GM19238 (cell line): Measurements from ENCODE around the gene MN1.
"Not testable (repeated sequence)": the region's sequence is repeated elsewhere in the genome, so short reads cannot be mapped to it uniquely, and the experiment has no call there.

Experiments
- DNase-seq: peaks from one replicate; pipeline ENCODE4 v3.0.0; 2011; ENCODE audit warnings: low spot score; ENCODE audit not compliant: insufficient read length

Gene MN1

DNA sequence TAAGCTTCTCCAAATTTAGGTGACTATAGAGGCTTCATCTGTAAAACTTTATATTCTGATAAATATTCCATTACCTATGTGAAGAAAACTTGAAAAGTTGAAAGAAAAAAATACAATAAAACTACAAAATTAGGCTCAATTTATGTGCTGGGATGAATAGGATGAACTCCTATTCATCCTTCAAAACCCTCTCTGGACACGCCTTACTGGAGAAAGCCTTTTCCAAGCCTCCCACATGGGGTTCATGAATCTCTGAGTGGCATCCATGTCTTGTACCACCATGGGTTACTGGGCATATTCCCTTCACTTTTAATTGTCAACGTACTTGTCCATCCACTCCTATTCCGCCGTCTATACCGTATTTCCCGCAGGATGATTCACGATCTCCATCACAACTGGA, 55.7 kb downstream of the MN1 start:
- DNase-seq, result no peak

DNA sequence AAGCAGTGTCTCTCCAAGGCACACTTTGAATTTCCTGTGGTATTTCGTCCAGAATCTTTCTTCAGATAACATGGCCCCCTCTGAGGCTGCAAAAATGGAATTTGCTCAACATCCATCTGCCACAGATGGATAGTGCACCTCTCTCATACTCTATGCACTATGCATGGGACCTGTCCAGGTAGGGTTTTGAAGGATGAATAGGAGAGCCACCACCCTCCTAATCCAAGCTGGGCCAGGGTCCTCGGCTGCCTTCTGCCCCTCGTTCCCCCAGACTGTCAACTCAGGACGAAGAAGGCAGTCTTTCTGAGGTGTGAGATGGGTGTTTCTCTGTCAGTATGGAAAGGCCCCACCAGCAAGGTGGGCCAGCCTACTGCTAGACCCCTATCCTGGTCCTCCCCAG, 56.4 kb downstream of the MN1 start:
- no peak for DNase-seq

DNA sequence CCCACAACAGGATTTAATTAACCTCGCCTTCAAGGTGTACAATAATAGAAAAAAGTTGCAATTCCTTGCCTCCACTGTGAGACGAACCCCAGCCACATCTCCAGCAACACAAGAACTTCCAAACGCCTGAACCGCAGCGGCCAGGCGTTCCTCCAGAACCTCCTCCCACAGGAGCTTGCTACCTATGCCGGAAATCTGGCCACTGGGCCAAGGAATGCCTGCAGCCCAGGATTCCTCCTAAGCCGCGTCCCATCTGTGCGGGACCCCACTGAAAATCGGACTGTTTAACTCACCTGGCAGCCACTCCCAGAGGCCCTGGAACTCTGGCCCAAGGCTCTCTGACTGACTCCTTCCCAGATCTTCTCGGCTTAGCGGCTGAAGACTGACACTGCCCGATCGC, 57.5 kb downstream of the MN1 start:
- not testable (repeated sequence) for DNase-seq

DNA sequence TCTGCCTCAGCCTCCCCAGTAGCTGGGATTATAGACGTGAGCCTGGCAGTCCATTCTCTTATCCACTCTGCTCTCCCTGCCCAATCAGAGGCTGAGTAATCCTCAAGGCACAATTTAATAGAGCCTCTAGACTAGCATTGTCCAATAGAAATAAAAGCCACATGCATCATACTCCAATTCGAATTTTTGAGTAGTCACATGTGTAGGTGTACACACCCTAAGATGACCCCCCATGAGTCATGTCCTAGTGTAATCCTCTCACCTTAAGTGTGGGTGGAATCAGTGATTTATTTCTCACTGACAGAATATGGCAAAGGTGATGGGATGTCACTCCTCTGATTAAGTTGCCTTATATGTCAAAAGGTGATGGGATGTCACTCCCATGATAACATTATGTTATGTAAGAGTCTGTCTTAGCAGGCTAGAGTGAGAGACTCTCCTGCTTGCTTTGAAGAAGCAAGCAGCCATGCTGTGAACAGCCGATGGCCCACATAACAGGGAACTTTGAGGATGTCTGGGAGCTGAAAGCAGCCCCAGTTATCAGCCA, 61.3 kb downstream of the MN1 start:
- DNase-seq, result no peak

DNA sequence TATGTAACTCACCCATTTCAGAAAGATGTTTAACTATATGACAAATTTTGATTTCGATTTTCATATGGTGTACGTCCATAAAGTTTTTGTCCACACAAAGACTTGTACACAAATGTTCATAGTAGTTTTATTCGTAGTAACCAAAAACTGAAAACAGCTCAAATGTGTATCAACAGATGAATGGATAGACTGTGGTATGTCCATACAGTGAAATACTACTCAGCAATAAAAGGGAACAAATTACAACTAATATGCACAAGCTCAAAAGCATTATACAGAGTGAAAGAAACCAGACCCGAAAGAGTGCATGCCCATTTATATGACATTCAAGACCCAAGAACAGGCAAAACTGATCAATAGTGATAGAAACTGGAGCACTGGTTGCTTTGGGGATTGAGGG, 64.0 kb downstream of the MN1 start:
- no peak for DNase-seq

DNA sequence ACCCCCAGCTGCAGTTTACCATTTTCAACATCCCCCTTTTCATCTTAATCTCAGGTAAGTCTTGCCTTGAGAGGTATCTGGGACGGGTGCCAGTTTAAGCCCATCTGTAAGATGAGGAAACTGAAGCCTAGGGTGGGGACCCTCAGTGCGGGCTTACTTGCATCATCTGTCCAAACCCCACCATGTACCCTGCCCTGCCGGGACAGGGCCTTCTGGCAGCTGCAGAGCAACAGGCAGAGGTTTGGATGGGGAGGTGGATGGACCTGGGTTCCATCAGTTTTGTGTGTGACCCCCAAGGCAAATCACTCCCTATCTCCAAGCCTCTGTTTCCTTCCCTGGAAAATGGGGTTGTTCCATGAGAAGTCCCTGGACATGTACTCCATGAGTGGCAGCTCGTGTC, 67.5 kb downstream of the MN1 start:
- DNase-seq, result no peak

DNA sequence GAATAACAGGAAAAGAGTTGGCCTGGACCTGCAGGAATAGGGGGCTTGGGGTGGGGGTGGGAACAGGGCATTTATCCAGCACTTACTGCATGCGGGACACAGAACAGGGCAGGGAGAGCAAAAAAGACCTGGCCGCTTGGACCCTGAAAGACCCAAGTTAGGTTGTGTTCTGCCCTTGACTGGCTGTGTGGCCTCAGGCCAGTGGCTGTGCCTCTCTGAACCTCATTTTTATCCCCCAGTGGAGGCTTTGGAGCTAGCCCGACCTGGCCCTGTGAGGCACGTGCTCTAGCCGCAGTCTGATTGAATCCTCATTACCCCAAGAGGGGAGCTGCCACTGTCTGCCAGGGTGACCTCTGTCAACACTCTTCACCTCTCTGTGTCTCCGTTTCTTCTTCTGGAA, 68.7 kb downstream of the MN1 start:
- DNase-seq, result no peak

DNA sequence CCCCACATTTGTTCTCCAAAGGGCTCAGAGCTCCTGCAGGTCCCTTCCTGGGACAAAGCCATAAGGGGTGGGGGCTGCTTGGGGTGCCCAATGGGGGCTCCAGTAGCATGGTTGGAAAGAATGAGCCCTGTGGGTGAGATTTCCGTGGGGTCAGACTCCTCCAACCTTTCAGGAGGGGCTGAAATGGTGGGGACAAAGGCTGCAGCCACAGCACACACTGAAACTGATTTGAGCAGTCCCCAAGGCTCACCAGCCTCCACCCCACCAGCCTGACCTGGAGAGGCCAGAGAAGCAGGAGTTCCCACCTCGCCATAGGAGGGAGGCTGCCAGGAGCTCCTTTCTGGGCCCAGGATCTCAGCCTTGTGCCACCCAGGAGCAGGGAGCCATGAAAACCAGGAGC, 69.2 kb downstream of the MN1 start:
- no peak for DNase-seq

DNA sequence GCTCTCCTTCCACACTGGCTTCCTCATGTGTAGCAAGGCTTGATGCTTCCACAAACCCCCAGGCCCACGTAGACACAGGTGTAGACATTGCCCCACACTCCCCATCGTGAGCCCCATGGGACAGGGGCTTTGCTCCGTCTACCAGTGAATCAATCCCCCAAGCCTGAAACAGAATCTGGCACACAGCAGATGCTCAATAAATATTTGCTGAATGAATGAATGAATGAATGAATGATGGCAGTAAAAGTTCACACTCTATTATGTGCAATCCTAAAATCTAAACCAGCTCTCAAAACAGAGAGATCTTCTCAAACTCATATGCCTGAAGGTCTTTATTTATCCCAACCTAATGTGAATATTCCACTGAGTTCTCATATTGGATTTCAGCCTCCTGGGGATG, 69.9 kb downstream of the MN1 start:
- no peak for DNase-seq

DNA sequence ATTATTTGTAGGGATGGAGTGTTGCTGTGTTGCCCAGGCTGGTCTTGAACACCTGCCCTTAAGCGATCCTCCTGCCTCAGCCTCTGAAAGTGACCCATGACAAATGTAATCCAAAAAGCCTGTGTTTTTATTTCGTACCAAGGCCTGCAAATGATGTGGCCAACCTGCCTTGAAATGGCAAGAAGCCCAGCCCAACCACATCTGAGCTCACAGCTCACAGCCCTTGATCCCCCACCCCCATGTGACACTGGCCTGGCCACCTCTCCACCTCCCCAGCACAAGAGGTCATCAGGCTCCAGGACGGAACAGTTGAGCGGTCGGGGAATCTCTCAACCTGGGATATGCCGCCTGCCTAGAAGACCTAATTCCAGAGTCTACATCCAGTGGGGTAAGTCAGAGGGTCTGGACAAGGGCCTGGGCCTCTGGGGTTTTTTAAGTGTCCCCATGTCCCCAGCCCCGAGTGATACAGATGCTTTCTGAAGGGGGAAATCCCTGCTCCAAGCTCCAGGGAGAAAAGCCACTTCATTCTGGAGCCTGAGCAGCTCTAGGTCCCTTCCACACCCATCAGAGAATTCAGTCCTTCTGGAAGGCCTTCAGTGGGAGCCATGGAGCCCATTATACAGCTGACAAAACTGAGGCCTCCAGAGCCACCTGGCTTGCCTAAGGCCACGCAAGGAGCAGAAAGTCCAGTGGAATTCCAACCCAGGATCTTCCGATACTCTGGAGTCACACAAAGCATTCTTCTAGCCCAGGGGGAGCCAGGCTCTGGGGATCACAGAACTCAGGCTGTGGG, 70.7 kb downstream of the MN1 start:
- no peak for DNase-seq

DNA sequence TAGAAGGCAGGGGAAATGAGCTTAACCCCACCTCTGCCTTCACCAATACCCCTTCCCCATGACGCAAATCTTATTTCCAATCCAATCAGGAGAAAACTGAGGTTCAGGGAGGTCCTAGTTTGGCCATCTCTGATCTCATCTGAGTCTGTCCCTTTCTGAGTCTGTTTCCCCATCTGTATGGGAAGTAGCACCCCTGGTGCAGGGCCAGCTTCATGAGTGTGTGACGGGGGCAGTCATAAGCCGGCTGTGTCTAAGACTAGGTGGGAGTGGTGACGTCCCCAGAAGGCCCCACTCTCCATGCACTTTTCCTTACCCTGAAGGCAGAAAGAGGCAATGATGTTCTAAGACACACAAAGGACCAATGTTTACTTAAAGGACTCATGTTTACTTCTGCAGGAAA, 72.3 kb downstream of the MN1 start:
- no peak for DNase-seq

DNA sequence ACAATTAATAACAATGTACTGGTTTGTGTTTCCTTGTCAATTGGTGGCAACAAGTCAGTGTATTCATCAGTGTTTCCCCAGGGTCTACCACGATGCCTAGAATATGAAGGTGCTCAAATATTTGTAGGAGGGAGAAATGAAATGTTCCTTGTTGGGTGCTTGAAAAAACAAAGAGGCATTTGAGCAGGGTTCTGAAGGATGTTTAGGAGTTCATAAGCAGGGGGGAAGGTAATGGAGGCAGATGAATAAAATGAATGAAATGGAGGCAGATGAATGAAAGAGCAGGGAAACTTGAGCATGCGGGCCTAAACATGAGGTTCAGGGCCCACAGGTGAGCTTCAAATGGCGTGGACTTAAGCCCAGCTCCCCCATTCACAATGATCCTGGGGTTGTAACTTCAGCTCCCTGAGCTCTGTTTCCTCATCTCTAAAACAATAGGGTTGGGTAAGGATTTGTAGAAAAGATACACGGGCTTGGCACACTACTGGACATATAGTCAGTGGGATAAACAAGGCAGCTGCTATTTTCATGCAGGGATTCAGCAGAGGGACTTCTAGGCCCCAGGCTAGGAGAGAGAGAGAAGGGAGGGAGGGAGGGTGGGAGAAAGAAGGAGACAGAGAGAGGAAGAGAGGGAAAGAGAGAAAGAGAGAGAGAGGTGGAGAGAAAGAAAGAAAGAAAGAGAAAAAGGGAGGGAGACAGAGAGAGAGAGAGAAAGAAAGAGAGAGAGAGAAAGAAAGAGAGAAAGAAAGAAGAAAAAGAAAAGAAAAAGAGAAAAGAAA, 73.7 kb downstream of the MN1 start:
- no peak for DNase-seq

DNA sequence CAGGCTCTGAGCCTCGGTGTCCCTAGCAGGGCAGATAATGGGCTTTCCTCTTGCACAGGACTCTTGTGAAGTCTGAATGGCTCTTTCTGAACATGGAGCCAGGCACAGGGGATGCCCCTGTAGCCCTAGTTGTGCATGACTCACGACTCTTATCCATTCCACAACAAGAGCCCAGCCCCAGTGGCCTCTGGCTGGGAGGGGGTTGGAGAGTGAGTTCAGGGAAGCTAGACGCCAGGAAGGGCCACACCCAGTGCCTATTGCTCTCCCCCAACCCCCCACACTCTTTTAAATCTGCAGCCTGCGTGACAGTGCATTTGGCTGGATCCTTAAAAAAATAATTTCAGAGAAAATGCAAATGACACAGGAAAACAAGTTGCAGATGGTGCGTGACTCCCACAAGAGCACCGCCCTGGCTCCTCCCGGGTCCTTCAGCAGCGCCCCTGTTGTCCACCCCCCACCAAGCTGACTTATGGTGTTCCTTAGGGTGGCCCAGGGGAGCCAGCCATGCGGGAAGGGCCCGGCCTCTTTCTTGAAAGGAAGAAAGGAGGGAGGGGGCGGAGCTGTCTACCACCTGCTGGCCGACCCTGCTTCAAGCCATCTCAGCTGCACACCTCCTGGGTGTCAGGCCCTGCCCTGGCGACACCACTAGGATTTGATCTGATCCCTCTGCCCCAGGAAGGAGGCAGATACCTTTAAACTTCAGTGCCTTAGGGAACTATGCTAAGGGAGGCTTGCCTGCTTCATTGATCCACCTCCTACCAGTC, 74.7 kb downstream of the MN1 start:
- no peak for DNase-seq

DNA sequence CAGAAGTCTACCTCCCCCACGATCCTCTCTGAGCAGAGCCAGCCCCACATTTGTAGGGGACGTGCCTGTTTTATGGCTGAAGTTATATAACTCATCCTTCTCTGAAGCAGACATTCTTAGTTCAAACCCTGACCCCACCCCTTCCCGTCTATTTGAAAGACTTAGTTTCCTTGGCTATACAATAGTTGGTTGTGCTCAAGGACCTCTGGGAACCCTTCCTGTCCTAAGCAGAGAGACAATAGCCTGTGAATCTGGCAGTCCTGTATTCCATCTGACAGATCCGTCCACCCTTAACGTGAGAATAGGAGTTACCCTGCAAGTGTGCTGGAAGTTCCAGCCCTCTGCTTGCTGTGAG, 75.2 kb downstream of the MN1 start:
- no peak for DNase-seq

DNA sequence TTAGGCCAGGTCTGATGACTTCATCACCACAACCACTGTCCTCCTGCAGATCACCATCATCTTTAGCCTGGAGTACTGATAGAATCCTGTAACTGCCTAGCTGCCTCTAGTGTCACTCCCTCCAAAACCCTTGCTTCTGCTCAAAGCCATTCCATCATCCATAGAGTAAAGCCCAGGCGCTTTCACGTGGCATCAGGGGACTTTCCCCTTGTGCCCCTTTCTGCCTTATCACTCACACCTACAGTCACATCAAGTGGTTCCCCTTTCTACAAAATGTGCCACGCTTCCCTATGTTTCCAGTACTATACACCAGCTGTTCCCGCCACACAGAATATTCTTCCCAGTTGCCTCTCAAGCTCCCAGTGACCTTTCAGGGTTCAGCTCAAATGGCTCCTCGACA, 75.9 kb downstream of the MN1 start:
- no peak for DNase-seq

DNA sequence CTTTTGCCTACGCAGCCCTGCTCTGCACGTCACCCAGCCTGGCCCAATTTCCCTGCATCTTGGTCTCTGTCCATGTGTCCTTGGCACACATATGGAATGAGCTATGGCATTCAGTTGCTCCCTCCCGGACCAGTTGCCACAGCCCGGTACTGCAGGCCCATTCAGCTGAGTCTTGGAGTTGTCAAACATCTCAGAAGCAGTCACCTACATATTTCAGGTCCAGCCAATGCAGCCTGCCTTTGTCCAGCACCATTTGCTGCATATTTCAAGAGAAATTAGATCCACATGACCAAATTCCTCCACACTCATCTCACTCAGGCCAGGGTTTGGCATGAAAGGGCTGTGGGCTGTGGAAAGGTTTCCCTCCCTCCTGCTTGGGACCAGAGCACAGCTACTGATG, 76.8 kb downstream of the MN1 start:
- no peak for DNase-seq

DNA sequence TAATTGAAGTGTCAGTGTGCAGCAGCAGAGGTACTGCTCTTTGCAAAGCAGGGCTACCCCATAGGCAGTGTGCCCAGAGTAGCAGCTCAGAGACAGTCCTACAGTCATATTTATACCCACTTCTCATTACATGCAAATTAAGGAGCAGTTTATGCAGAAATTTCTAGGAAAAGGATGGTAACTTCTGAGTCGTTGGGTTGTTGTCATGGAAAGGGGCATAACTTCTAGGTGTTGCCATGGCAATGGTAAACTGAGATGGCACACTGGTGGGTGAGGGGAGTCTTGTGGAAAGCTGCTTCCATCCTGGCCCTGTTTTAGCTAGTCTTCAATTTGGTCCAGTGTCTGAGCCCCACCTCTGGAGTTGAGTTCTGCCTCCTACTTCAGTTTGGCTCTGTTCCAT, 77.4 kb downstream of the MN1 start:
- no peak for DNase-seq

DNA sequence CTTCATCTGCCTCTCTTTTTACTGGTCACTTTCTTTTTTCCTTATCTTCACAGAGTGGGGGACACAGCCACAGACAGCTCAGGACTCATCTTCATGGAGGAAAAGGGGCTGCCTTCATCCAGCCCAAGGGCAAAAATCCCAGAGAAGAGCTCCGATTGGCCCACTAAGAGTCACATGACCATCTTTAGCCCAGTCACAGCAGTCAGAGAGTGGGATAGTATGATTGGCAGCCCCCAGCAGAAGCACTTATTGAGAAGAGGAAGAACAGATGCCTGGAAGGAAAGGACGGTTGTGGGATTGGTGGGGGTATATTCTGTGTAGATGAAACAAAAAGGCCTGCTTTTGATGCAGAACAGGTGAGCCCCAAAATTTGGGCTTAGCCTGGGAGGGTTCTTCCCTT, 77.8 kb downstream of the MN1 start:
- no peak for DNase-seq

DNA sequence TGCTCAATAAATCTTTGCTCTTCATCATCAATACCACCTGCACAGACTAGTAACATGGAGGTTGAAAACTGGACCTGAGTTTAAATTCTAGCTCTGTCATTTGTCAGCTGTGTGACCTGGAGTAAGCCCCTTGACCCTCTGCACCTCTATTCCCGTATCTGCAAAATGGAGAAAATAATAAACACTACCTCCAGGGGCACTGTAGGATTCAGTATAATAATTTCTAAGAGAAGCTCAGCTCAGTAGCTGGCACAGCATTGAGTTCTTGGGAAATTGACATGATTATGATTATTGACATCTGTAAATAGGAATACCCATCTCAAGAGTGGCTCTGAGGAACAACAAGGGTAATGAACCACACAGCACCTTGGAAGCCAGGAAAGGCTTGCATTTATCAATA, 78.4 kb downstream of the MN1 start:
- no peak for DNase-seq

DNA sequence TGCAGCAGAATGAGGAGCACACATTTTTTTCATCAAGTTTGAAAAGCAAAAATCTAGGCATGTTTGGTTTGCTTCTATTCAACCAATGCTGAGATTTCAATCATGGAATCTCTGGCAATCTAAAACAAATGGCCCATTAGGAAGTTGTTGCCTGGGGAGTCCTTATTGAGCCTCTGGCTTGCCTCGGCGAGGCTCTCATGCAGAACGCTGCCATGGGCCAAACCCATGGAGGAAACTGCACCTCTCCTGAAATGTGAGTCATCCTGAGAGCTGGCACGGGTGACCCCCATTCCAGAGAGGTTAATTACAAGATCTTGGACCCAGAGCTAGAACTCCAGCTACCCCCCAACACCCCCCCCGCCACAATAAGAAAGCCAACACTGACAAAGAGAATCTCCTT, 80.7 kb downstream of the MN1 start:
- DNase-seq, result no peak

DNA sequence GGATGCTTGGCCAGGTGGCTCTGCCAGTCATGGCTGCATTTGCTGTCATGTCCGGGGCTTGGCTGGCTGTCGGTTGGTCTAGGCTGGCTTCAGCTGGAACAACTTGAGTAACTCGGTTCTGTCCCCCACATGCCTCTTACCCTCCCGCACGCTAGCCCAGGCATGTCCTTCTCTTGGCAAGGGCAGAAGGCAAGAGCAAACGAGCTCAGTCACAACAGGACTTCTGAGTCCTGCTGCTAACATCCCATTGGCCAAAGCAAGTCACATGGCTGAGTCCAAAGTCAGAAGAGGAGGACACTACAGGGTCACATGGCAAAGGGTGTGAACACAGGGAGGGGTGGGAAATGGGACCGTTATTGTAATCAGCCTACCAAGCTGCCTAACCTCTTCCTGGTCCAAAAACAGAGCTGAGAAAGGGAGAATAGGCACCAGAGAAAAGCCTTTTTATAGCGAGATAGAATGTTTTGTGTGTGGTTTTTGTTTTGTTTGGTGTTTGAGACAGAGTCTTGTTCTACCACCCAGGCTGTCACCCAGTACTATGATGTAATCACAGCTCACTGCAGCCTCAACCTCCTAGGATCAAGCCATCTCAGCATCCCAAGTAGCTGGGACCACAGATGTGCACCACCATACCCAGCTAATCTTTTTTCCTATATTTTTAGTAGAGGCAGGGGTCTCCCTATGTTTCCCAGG, 81.9 kb downstream of the MN1 start:
- no peak for DNase-seq

DNA sequence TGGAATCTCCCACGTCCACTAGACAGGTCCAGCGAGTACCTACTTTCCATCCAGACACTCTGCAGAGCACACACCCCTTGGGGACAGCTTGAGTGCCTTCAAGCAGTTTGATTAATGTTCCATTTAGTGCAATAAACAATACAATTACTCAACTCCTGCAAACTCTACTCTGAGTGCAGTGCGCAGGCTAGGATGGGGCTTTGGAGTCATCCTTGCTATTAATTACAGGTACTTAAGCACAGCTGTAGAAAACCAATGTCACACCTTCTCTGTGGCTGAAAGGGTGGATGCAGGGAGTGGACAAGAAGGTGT, 82.6 kb downstream of the MN1 start:
- DNase-seq, result no peak
